GM21360 (cell line): ENCODE results near the gene SLPI.

Experiments
- ATAC-seq: cut with Tn5 transposase; IDR thresholded peaks from one replicate; pipeline ENCODE4 v1.9.1; 2021; ENCODE audit warnings: mild to moderate bottlenecking, moderate library complexity; ENCODE audit not compliant: unreplicated experiment

Gene SLPI

DNA sequence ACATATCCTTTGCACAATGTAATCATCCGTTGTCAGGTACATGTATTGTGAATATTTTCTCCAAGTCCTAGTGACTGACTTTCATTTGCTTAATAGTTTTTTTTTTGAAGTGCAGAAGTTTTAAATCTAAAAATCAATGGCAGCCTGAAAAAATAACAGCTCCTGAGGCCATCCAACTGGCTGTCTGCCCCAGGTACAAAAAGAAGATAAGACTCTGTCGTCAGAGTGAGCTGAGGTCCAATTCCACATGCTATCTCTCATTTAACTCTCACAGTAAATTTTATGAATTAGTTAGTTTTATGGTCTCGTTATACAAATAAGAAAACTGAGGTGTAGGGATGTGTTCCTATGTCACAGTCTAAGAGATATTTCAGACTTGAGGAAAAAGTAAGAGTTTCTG, 21.0 kb upstream of the SLPI start:
- no peak for ATAC-seq

DNA sequence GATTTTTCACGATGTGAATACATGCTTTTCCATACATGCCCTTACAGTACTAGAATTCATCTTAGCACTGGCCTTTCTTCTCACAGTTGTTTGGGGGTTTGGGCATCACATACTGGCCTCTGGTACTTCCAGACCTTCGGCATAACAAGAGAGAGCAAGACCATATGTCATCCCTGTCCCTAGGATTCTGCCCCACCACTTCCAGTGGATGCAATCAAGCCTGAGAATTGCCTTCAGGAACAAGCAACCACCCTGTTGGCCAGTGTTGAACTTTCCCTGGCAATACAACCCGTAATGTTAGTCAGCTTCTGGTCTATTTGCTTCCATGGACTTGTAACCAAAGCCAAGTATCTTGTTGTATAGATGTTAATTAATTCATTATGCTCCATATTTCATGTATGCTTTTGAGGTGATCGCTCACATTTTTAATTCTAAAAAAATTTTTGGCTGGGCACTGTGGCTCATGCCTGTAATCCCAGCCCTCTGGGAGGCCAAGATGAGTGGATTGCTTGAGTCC, 15.4 kb upstream of the SLPI start:
- ATAC-seq: no peak

DNA sequence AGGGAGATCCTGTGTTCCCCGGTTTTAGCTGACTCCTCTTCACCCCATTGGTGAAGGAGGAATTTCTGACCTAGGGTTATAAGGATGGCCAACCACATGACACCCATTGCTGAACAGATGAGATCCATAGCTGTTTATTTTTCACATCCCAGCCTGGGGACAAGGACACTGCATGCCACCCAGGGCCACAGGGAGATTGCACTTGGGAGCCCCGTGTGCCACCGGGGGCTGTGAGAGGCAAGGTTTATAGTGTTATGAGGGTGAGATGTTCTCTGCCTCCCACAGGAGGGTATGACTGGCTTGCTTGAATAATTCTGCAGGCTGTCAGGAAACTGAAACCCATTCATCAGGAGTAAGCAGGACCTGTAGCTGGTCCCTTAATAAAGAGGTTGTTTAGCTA, 14.7 kb upstream of the SLPI start:
- ATAC-seq: no peak

DNA sequence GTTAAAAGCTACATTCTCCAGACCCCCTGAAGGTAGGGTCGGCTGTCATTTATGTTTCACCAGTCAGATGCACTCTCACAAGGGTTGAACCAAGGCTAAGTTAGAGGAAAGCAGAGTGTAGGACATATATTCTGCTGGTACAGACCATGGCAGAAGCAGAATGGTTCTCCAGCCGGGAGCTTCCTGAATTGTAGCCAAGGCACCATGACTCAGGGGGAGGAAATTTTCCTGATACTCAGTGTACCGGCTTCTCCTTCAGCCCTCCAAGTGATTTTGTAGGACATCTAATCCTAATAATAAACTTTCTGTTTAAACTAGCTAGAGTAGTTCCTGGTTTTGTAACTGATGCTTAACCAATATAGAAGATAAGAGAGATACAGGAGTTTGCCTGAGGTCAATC, 14.2 kb upstream of the SLPI start:
- ATAC-seq: no peak

DNA sequence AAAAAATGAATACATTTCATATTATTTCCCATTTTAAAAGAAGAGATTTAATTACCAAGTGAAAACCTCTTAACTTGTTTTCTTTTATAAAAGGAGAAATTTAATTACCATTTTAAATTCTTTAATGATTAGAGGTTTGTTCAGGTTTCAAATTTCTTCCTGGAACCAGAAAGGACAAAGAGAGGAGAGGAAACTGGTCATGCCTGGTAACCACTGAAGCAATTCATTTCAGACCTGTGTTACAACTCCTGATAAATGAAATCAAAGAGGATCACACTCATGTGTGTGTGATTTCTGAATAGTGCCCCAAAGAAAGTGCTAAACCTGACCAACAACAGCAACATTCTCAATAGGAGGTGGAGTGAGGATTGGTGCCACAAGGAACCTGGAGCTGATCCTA, 12.6 kb upstream of the SLPI start:
- ATAC-seq: no peak

DNA sequence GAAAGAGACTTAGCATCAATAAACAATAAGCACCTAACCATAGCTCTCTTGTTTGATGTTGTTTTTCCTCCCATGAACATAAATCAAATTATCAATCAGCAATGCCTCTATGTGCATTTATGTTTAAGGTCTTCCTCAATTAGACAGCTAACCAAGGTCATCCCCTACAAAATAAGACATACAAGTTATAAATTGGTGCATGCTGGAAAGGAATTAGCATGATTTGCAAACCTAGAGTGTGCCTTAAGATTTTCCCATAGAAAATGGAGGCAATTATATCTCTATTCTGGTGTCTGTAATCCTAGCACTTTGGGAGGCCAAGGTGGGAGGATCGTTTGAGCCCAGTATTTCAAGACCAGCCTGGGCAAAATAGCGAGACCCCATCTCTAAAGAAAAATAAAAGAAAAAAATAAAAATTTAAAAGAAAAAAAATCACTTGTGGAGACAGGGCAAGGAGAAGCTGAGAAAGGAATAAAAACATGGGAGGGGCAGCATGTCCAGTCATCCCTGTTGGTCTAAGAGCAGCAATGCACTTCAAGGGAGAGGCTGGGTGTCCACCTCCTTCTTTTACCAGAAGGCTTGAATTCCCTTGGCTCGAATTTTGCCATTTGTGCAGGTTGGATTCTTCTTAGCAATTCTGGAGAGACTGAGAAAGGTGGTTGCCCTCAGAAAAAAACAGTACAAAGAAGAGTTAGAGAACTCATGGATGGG, 9.3 kb upstream of the SLPI start:
- no peak for ATAC-seq

DNA sequence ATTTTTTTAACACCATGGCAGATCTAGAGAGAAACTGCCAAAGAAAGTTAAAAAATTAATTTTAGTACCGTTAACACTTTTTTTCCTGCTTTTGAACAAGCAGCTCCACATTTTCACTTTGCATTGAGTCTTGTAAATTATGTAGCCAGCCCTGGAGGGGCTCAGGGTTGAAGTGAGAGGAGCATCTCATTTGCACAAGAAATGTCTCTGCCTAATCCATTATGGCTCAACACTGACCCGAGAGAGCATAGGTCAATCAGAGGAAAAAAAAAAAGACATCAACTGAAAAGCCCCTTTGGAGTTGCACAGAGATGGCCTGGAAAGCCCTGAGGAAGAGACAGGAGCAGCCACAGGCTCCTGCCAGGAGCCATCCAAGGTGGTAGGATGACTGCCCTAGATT, 4.3 kb upstream of the SLPI start:
- no peak for ATAC-seq

DNA sequence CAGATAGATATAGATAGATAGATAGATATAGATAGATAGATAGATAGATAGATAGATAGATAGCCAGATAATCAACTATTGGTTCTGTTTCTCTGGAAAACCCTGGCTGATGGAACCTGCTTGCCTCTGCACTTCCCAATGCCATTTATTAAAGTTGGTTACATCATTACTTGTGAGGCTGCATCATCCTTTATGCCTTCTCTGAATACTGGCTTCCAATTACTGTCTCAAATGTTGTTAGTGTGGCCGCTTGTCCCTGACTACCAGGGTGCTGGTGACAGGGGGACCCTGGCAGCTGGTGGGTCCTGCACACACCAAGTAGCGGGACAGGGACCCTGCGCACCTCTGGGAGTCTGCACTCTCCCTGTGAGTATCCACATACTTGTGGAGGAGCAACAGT, 3.9 kb upstream of the SLPI start:
- no peak for ATAC-seq

DNA sequence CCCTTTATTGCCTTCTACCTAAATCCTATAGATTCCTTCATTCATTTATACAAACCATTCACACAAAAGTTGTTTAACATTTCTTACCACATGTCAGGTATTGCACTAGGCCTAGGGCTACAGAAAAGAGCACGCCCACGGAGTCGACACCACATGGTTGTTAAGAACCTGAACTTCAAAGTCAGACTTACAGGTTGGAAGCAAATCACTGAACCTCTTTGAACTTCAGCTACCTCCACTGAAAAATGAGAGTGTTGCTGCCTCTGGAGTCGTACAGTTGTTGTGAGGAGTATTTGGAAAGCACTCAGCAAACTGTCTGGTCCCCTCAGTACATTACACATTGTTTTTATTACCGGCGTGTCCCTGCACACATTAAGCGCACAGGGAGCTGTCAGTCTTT, 3.3 kb upstream of the SLPI start:
- ATAC-seq: no peak

DNA sequence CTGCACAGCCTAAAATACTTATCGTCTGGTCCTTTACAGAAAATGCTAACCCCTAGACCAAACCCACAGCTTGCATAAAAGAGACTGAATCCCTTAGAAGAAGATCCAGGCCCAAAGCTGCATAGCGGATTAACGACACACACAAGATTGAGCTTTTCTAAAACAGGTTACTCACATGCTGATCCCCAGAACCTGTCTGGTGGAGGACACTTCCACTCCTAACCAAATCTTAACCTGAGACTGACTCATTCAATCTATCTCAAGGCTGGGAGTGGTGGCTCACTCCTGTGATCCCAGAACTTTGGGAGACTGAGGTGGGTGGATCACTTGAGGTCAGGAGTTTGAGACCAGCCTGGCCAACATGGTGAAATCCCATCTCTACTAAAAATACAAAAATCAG, 2.8 kb upstream of the SLPI start:
- no peak for ATAC-seq

DNA sequence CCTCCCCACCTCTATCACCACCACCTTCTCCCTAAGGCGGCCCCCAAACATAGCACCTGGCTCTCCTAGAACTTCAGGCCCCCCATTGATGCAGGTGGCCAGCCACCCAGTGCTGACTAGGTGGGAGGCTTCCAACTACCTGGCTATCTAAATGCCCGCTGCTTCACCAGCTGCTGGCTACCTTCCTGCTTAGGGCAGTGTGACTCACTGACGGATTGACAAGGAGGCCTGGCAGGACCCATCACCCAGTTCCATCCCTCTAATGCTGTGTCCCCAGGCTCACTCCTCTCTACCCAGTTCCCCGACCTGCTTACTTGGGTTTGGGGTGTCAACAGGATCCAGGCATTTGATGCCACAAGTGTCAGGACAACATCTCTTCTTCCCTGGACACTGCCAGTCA, 1.1 kb downstream of the SLPI start:
- no peak for ATAC-seq

DNA sequence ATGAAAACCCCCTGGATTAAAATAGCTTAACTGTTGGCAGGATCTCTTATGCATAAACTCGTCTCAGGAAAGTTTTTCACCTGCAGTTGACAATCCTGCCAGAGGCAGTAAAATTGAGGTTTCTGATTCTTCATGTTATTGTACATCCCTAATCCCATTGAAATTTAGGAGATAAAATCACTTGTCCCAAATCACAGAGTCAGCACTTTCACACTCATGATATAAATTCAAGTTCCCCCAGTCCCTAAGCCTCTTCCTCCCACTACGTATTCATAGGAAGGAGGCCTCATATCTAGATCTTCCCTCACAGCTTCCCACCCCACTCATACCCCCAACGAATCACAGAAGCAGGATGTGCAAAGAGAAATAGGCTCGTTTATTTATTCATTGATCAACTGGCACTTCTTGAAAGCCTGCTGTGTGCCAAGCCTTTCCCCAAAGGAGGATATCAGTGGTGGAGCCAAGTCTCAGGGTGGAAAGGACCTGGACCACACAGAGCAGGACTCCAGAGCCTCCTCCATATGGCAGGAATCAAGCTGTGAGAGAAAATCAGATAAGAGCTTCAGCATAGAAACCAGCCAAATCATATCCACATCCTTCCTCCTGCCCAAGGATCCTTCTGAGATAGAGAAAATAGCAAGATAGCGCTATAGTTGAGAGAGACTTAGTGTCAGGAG, 2.3 kb downstream of the SLPI start:
- no peak for ATAC-seq

DNA sequence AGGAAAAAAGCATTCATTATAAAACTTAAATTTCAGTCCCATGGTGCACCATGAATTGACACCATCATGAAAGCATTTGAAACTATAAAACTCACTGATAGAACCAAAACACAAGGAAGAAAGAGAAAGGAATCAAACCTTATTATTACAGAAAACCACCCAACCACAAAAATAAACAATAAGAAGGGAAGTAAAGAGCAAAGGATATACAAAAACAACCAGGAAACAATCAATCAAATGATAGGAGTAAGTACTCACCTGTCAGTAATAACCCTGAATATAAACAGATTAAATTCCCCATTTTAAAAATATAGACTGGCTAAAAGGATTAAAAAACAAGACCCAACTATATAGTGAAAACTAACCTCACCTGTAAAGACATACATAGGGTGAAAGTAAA, 5.8 kb downstream of the SLPI start:
- ATAC-seq: no peak

DNA sequence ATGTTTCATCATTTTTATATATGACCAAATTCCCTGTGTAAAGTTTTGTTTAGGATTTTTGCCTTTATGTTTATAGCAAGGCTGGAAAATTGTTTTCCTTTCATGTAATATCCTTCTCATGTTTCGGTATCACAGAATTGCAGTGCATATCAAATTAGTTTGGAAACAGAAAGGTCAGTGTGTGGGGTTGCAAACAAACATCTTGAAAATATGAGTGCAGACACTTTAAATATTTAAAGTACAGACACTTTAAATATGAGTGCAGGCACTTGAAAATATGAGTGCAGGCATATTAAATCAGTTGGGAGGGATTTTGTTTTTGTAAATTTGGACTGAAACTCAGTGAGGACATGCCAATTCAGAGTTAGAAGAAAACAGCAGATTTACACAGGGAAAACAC, 6.5 kb downstream of the SLPI start:
- no peak for ATAC-seq

DNA sequence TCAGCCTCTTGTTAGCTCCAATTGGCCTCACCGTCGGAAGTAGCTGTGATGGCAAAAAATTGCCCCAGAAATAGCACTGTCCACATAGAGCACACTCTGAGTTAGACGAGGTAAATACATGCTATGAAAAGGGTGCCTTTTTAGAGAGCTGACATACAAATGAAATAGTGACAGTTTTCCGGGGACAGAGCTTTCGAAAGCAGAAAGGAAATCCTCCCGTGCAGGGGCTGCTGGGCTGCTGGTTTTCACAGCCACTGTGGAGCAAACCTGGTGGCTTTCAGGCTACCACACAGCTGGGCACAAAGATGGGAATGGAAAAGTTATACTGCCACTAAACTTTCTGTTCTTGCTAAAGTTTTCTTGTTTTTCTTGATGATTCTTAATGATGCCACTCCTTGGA, 8.3 kb downstream of the SLPI start:
- ATAC-seq: no peak

DNA sequence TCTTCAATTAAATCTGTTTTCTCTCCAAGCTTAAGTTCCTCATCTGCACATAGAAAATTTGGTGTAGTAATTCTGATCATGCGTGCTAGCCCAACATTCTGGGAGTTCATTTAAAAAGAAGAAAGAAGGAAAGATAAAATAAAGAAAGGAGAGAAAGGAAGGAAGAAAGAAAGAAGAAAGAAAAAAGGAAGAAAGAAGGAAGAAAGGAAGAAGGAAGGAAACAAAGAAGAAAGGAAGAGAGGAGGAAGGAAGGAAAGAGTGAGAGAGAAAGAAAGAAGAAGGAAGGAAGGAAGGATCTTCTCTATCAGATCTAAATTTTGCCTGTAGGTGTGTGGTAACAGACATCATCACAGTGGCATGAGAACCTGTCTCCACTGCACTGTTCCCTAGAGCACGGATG, 16.2 kb downstream of the SLPI start:
- ATAC-seq: no peak

DNA sequence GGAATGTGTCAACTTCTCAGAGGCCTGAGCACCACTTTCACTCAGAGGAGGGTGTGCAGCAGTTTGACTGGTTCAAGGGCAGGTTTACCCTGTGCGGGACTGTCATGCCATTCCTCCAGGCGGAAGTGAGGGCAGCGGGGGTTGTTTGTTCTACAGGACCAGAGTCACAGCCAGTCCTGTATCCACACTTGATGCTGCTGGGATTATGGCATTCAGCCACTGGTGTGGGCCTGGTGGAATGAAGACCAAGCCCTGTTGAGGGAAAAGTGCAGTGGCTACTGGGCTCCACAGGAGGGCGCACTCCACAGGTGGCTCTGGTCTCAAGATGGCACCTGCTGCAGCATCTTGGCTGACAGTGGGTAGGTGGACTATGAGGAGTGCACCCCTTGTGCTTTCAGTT, 18.4 kb downstream of the SLPI start:
- no peak for ATAC-seq

DNA sequence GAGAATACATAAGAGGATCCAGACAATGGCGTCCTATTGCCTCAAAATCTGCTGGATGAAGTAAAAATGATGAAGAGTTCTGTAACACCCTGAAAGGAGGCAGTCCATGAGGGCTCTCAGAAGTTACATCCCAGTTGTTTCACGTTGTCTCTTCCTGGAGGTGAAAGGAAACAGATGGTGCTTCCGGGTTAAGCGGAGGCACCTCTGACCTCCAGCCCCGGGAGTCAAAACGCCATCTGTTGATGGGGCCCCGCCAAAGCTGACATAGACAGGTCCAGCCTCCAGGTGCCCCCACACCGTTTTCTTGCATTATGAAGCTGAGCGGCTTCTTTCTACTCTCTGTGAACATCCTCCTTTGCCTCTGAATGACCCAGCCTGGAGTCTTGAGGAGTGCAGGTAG, 23.7 kb downstream of the SLPI start:
- ATAC-seq: no peak

DNA sequence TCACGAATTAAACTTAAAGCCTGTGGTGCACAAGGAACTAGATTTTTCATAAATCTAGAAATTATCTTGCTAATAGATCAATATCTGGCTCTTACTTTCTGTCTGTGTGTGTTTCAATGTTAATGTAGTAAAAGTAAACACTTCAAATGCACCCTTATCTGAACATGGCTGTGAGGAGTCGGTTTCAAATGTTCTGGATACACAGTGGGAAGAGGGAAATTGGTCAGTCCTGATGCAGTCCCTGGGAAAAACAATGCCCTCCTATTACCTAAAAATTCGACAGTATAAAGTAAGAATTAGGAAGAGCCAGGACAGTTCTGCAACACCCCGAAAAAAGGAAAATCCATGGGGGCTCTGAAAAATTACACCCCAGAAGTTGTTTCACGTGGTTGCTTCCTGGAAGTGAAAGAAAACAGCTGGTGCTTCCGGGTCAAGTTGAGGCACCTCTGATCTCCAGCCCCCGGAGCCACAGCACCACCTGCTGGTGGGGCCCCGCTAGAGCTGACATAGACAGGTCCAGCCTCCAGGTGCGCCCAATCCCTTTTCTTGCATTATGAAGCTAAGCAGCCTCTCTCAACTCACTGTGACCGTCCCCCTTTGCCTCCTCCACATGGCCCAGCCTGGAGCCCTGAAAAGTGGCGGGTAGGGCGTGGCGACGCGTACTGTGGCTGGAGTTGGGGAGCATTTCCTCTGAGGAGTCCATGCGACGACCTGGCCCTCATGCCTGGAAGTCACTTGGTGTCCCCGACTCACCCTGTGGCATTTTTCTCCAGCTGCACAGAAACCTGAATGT, 24.9 kb downstream of the SLPI start:
- no peak for ATAC-seq

DNA sequence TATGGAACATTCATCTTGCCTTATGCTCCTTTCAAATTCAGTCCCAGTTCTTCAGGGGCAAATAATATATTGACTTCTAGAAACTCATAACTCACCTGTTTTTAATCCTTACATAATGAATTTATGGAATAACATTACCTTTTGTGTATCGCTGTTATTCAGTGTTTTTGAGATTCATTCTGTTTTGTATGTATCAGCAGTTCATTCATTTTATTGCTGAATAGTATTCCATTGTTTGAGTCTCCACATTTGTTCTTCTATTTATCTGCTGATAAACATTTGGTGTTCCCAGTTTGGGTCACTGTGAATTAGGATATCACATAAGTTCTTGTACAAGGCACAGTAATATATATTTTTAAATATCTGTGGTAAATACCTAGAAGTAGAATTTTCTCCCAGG, 28.1 kb downstream of the SLPI start:
- ATAC-seq: no peak

DNA sequence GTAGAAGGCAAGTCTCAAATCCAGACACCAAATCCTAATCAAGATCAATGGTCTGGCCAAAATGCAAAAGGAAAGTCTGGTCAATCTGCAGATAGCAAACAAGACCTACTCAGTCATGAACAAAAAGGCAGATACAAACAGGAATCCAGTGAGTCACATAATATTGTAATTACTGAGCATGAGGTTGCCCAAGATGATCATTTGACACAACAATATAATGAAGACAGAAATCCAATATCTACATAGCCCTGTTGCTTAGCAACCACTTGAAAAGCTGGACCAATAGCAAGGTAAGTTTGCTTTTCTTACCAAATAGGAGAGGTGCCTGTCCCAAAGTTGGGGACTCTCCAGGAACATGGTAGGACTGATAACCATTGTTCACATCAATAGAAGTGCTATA, 31.2 kb downstream of the SLPI start:
- ATAC-seq: no peak

DNA sequence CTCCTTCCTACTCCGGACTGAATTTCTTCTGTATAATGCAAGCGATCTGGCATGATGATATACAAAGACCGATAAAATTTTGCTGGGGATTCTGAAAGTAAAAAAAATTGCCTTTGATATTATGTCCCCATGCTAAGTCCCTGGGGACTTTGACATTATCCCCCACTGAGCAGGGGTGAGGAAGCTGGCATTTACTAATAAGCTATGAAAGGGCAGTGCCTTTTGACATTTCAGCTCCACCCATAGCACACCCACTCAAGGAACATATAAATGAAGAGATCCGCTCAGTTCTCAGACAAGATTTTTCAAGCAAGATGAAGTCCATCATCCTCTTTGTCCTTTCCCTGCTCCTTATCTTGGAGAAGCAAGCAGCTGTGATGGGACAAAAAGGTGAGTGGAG, 33.3 kb downstream of the SLPI start, which contains the start of gene SEMG2:
Gene SEMG2 (plus strand): TSS at position 298 of the 400 bp plus-strand sequence. CDS start 17 bp downstream, at position 315.
- no peak for ATAC-seq
